Type B pancreatic cell (in vitro differentiated cells): Measurements from ENCODE around the gene TMEM127. TPM values are rescaled to one million over a fixed set of nuclear protein-coding genes. Genes with fewer than 3 reads are reported as not detected.
A peak's percentile ranks its signal among the peaks of the same experiment; 100 is the strongest.
"Not testable (repeated sequence)": the region's sequence is repeated elsewhere in the genome, so short reads cannot be mapped to it uniquely, and the experiment has no call there.

ENCODE experiments used
- DNase-seq: peaks from one replicate; pipeline ENCODE4 v3.0.0; 2021; ENCODE audit warnings: mixed read lengths; ENCODE audit not compliant: unreplicated experiment; ENCODE audit errors: extremely low spot score
- H3K27ac Mint-ChIP-seq: 2 replicates; pipeline ENCODE4 v1.8.0; 2021; ENCODE audit warnings: mild to moderate bottlenecking, mixed read lengths
- H3K27me3 Mint-ChIP-seq: 2 replicates; pipeline ENCODE4 v1.8.0; 2021; ENCODE audit warnings: mixed read lengths
- H3K36me3 Mint-ChIP-seq: 2 replicates; pipeline ENCODE4 v1.8.0; 2021; ENCODE audit warnings: mixed read lengths
- H3K4me1 Mint-ChIP-seq: one replicate; pipeline ENCODE4 v1.8.0; 2021; ENCODE audit warnings: mixed read lengths; ENCODE audit not compliant: unreplicated experiment
- H3K4me3 Mint-ChIP-seq: 2 replicates; pipeline ENCODE4 v1.8.0; 2021; ENCODE audit warnings: mild to moderate bottlenecking, mixed read lengths
- H3K9me3 Mint-ChIP-seq: 2 replicates; pipeline ENCODE4 v1.8.0; 2021; ENCODE audit warnings: mixed read lengths
- CTCF ChIP-seq: fragments of 200-600 bp; sonication (generic); conservative IDR thresholded peaks from 2 replicates; pipeline ENCODE4 v1.5.0; 2021; ENCODE audit warnings: antibody characterized with exemption, mild to moderate bottlenecking
- total RNA-seq: library from RNA; stranded (reverse); gene quantifications from 2 replicates; pipeline ENCODE4 v1.2.1, GENCODE V29; 2021; ENCODE audit warnings: low replicate concordance

Gene TMEM127
- total RNA-seq, 1 donor from 2014 or later, result 40.5 TPM

- Mint-ChIP-seq H3K36me3 (peaks cover 25% of the 10 kb centered on the region), H3K27me3 (no peaks in the 10 kb centered on the region), H3K9me3 (no peaks in the 10 kb centered on the region), H3K4me1 (peaks cover 27% of the 10 kb centered on the region), H3K27ac (peak within 1 kb of the TSS; percentile 97), H3K4me3 (peak within 1 kb of the TSS; percentile 100)
- peak; percentile 89 for DNase-seq
- TF ChIP-seq CTCF, result no peak
Measured at GRCh38 chr2:96305091-96305978, 39.5 kb upstream of the TMEM127 start, which contains the start of gene SNRNP200. TSS of gene SNRNP200 (minus strand) at chr2:96305546. CDS start at chr2:96305437, 109 bp downstream.

GRCh38 chr2:96304606-96305005, 38.8 kb upstream of the TMEM127 start:
- no peak for TF ChIP-seq CTCF
- H3K4me3 Mint-ChIP-seq, result peak overlapping the region; percentile 100
- peaks cover 27% of the 10 kb centered on the region for H3K4me1 Mint-ChIP-seq
- peak overlapping the region; percentile 97 for H3K27ac Mint-ChIP-seq
- no peaks in the 10 kb centered on the region for H3K9me3 Mint-ChIP-seq
- DNase-seq, result no peak
- no peaks in the 10 kb centered on the region for H3K27me3 Mint-ChIP-seq
- H3K36me3 Mint-ChIP-seq, result peaks cover 25% of the 10 kb centered on the region

GRCh38 chr2:96301865-96302264, 36.1 kb upstream of the TMEM127 start:
- Mint-ChIP-seq H3K4me1 (peaks cover 27% of the 10 kb centered on the region), H3K4me3 (no peak overlapping the region), H3K27ac (no peak overlapping the region), H3K36me3 (peaks cover 38% of the 10 kb centered on the region), H3K27me3 (no peaks in the 10 kb centered on the region), H3K9me3 (no peaks in the 10 kb centered on the region)
- TF ChIP-seq CTCF, result no peak
- DNase-seq, result no peak

GRCh38 chr2:96296925-96297324, 31.1 kb upstream of the TMEM127 start:
- Mint-ChIP-seq H3K9me3 (no peaks in the 10 kb centered on the region), H3K36me3 (peaks cover 30% of the 10 kb centered on the region), H3K4me1 (no peaks in the 10 kb centered on the region), H3K27me3 (no peaks in the 10 kb centered on the region), H3K4me3 (no peak overlapping the region), H3K27ac (no peak overlapping the region)
- DNase-seq, result no peak
- TF ChIP-seq CTCF, result no peak

- H3K9me3 Mint-ChIP-seq, H3K4me1 Mint-ChIP-seq, H3K27ac Mint-ChIP-seq, H3K27me3 Mint-ChIP-seq, H3K4me3 Mint-ChIP-seq, DNase-seq: not testable (repeated sequence)
- peaks cover 34% of the 10 kb centered on the region for H3K36me3 Mint-ChIP-seq
Measured at GRCh38 chr2:96294271-96294670, 28.5 kb upstream of the TMEM127 start.

GRCh38 chr2:96291751-96292150, 26.0 kb upstream of the TMEM127 start:
- Mint-ChIP-seq H3K27me3 (no peaks in the 10 kb centered on the region), H3K9me3 (no peaks in the 10 kb centered on the region), H3K36me3 (peaks cover 40% of the 10 kb centered on the region), H3K27ac (no peak overlapping the region), H3K4me3 (no peak overlapping the region), H3K4me1 (no peaks in the 10 kb centered on the region)
- no peak for DNase-seq
- TF ChIP-seq CTCF, result no peak
